ENCODE measurements around the gene PVALB.

The PVALB gene

GRCh38 chr22:36855478-36855877, 38.6 kb upstream of the PVALB start:
- no peak overlapping the region for H3K27ac ChIP-seq
- TF ChIP-seq ZFX (IDR thresholded peaks at IDR 0.05; ENCODE audit: borderline replicate concordance): no peak
- TF ChIP-seq CTCF (IDR thresholded peaks at IDR 0.05): no peak

- H3K27ac ChIP-seq: no peak overlapping the region
- TF ChIP-seq ZFX (IDR thresholded peaks at IDR 0.05; ENCODE audit: borderline replicate concordance): no peak
- TF ChIP-seq CTCF (IDR thresholded peaks at IDR 0.05): peak; percentile 82
Observed at GRCh38 chr22:36853407-36854099, 36.7 kb upstream of the PVALB start.

GRCh38 chr22:36852056-36852973, 35.5 kb upstream of the PVALB start:
- H3K27ac ChIP-seq: no peak overlapping the region
- TF ChIP-seq CTCF (IDR thresholded peaks at IDR 0.05) (no peak), ZFX (IDR thresholded peaks at IDR 0.05; ENCODE audit: borderline replicate concordance) (no peak)

- H3K27ac ChIP-seq: no peak overlapping the region
- TF ChIP-seq ZFX (IDR thresholded peaks at IDR 0.05; ENCODE audit: borderline replicate concordance) (no peak), CTCF (IDR thresholded peaks at IDR 0.05) (no peak)
Observed at GRCh38 chr22:36850682-36851081, 33.8 kb upstream of the PVALB start.

- H3K27ac ChIP-seq: no peak overlapping the region
- TF ChIP-seq CTCF (IDR thresholded peaks at IDR 0.05) (no peak), ZFX (IDR thresholded peaks at IDR 0.05; ENCODE audit: borderline replicate concordance) (no peak)
Observed at GRCh38 chr22:36850056-36850455, 33.2 kb upstream of the PVALB start.

- no peak overlapping the region for H3K27ac ChIP-seq
- TF ChIP-seq CTCF (IDR thresholded peaks at IDR 0.05) (no peak), ZFX (IDR thresholded peaks at IDR 0.05; ENCODE audit: borderline replicate concordance) (no peak)
Observed at GRCh38 chr22:36846949-36847348, 30.1 kb upstream of the PVALB start.

GRCh38 chr22:36846271-36846670, 29.4 kb upstream of the PVALB start:
- H3K27ac ChIP-seq: no peak overlapping the region
- TF ChIP-seq ZFX (IDR thresholded peaks at IDR 0.05; ENCODE audit: borderline replicate concordance) (no peak), CTCF (IDR thresholded peaks at IDR 0.05) (no peak)

Data from 22Rv1 (cell line).